Fibroblast of skin of left quadriceps (primary cell): ENCODE data around the gene USP10.

Experiments
- DNase-seq, 2 experiments: peaks; one replicate each; pipeline ENCODE4 v3.0.0-alpha.2; 2013; ENCODE audit warnings: low read depth in 2 of 2

The USP10 gene

DNA sequence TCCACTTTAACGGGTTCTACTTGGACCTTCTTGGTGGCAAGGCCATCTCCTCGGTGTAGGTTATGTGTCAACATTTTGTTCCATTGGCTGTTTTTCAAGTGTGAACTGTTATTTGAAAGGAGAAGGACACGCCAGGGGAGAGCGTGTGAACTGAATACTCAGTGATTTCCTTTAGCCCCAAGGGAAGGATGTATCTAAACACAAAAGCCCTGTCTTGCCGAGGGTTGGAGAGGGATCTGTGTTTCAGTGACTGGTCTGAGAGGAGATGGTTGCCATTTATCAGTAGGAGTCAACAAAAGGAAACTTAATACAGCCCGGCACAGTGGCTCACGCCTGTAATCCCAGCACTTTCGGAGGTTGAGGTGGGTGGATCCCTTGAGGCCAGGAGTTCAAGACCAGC lies 50.0 kb downstream of the USP10 start:
- no peak for DNase-seq

DNA sequence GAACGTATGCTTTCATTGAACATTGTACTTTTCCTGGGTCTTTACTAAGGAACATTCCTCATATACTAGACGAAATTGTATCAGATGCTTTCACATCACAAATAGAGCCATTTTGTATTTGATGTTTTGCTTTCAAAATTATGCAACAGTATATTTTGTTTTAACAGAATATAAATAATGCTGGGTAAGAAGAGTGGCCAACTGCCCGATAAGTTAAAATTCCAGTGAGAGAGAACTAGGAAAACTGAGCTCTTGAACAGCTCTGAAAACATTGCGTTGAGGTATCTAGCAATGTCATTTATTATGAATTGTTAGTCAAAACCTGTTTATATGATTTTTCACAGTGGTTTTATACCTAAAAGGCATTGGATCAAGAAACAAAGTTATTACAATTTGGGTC lies 50.8 kb downstream of the USP10 start:
- no peak for DNase-seq

DNA sequence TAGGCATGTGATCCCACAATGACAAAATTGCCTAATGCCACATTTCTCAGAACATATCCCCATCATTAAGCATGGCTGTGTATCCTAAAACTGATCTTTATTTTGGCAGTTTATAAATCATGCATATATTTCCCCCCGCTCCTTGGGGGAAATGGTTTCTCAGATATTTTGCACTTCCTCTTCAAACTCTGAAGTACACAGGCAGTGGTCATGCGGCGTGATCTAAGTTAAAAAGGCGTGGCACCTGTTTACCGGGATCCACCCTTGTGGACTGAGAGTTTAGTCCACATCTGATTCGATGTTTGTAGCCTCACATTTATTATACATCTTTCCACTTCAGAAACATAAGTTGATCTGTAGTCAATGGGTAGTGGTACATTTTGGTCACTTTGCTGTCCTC lies 51.4 kb downstream of the USP10 start:
- no peak for DNase-seq

DNA sequence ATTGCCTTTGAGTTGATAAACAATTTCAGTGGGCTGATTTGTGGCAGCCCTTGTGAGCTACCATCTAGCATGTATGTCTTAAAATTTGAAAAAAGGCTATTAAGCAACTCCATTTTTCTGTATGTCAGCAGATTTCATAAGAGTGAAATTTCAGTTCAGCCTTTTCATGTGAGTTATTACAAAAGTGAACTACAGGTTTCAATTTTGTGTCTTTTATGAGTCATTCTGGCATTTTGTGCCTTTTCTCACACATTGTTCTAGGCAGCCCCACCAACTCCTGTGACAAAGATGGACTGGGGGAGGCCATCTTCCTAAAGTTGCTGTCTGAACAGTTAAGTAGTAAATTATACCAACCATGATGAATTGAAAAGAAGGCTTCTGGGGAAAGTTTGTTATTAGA lies 52.1 kb downstream of the USP10 start:
- DNase-seq, result peak in 1 of 2 experiments; percentile 20

DNA sequence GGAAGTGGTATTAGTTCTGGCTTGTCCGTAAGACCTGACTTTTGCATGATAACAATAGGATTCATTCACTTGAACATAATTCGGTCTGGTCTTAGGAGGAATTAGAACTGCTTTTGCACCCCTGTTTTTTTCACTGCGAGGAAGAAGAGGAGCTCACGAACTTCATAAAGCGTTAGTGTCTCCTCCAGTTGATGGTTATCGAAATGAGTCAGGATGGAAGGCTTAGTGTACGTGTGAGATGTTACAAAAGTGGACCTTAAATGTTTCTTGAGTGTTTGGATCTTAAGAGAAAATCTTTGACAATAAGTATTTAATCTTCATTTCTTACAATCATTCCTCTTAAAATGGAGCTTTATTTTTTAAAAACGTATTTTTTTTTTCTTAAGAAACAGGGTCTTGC lies 52.8 kb downstream of the USP10 start:
- DNase-seq, result no peak

DNA sequence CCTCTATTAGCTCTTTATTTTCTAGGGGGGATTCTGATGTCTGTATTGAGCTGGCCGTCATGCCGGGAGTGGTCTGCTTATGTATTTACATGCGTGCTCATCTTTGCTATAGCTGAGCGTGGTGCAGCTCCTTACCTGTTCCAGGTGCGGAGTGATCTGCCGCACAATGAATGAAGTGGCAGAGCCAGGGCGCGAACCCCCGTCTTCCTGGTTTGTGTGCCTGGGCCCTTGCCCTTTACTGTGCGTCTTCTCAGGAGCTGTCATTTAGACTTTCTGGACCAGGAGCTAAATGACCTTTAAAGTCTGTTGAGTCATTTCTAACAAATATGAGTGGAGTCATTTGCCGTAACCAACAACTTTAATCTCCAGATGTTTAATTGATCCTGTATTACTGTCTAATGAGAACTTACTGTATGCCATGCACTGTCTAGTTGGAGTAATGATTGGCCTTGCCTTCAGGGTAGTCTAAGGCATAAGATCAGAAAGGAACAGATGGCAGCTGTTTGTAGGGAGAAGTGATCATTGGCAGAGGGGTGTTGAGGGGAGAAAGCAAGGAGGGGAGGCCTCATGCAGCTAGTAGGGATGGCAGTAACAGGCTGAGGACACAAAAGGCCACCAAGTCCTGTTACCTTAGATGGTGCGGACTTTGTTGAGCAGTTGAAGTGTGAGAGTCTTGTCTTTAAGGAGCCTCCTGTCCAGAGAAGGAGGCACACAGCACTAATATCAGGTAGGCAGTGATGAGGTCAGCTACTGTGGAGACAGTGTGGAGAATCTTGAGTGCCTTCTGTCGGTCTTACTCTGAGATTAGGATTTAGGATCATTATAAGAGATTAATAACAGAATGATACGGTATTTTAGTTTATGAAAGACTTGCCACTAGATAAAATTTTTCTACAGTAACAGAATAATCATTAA lies 53.9 kb downstream of the USP10 start:
- no peak for DNase-seq

DNA sequence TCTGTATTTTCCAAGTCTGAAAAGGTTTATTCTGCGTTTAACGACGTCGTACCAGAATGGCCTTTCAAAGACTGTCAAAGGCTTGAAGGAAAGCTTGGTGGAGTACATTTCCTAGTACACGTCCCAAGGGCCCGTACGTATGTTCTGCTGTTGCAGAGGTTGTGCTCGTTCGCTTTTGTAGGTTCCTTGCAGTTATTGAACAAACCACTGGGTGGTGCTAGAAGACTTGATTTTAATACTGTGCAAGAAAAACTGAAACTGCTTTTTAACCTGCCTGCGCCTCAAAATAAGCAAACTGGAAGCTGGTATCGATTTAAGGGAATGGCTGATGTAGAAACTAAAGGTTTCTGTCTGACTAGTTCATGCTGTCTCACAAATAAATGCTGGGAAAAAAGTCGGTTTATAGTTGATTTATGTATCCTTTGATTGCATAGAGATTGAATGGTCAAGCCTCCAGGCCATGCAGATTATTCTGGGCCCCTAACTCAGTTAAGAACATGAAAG lies 54.6 kb downstream of the USP10 start:
- peak; percentile 78 to 83 for DNase-seq

DNA sequence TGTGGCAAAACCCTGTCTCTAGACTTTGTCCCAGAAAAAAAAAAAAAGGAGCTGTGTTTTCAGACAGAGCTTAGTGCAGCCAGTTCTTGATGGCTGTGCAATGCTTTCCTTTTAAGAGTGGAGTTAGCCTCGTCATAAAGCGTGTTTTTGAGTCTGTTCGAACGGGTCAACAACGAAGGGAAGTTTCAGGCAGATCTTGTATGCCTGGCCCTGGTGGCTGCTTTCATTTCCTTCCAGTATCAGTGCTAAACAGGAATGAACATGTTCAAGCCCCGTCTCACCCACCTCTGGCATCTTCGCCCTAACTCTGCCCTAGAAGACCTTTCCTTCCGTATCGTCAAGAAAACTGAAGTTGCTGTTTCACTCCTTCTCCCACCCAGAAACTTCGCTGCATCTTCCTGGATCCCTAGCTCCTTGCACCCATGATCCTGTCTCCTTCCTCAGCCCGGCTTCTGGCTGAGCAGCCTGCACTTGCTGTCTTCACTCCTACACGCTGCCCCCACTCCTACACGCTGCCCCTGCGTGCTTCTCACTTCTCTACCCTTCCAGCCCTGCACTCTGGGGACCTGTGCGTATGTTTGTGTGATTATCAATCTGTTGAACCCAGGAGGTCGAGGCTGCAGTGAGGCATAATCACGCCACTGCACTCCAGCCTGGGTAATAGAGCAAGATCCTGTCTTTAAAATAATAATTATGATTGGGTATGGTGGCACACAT lies 55.3 kb downstream of the USP10 start:
- no peak for DNase-seq

DNA sequence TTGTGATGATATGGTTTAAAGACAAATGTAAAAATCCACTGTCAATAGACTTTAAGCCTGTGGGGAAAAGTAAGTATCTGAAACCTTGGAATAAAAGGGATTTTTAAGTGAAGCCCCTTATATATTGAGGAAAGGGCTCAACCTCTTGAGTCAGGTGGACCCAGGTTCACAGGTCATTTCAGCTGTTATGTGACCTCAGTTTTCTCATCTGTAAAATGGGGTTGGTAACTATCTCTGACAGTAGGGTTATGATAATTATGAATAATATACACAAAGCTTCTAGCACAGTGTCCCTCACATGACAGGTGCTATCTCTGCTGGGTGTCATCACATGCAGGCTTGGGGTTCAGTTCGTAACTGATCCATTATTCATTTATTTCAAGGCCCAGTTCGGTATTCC lies 57.0 kb downstream of the USP10 start:
- no peak for DNase-seq

DNA sequence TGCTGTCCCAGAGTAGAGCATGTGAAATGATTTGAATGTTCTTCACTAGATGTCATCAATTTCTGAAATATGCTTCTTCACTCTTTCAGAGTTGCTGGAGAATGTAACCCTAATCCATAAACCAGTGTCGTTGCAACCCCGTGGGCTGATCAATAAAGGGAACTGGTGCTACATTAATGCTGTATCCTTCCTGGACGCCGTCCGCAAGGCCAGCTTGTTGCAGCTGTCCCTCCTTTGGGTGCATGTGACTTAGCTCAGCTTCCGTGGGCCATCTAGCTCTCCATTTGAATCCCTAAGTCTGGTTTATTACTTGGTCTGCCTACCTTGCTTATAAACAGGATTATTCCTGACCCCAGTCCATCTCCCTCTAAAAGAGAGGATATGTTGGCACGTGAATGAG lies 58.8 kb downstream of the USP10 start:
- DNase-seq, result no peak

DNA sequence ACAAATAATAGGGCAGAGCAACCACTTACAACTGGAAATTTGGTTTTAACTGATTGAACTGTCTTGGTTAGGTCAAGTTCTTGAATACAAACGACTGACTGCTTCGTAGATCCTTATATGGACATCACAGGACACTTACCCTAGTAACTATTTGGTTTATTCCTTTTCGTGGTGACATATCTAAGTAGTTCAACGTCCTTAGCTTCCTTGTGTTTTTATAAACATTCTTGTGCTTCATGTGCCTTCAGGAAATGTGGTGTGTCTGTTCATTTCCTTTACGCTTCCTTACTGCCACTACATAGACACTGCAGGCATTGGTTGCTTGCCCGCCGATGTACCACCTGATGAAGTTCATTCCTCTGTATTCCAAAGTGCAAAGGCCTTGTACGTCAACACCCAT lies 59.3 kb downstream of the USP10 start:
- DNase-seq, result no peak

DNA sequence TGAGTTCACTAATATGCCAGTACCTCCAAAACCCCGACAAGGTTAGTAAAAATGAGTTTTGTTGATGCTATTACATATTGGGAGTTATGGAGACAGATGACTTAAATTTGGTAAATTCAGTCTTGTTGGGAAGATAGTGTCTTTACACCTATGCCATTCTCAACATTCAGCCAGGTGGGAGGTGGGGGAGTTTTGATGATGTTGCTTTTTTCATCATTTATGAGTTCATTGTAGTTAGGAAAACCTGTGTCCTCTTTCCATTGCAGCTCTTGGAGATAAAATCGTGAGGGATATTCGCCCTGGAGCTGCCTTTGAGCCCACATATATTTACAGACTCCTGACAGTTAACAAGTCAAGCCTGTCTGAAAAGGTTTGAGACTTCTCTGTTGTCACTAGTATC lies 60.1 kb downstream of the USP10 start:
- no peak for DNase-seq

DNA sequence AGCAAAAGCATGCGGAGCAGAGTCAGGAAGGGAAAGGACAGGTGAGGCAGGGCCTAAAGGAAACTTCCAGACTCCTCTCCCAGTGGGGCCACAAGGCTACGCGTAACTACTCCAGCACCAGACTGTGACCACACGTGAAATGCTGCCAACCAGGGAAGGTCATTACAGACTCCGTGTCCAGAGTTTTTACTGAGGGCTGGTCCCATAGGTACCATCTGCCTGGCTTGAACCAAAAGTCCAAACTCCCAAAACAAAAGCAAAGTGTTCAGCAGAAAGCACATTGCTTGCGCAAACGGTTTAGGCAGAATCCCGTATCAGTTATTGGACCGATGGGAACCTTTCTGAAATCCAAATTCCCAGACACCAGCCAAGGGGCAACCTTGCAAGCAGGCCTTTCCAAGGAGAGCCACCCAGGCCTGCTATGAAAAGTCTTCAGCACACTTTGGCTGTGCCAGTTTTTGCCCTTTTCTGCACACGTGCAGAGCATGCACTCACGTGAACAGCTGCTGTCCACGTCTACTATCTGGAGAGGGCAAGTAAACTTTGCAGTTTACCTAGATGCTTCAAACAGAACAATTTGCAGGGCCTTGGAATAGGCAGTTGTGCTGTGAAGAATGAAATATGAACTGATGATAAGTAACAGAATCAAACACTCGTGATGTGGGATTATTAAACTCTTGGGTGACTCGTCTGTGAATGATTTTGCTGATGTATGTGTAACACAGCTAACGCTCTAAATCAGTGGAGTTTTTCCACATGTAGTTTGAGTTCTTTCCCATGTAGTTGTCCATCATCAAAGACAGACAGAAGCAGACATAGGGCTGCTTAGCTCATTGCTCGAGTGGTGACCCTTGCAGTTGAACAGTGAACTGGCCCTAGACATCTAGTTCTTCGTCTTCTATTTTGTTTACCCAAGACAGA lies 61.9 kb downstream of the USP10 start:
- no peak for DNase-seq

DNA sequence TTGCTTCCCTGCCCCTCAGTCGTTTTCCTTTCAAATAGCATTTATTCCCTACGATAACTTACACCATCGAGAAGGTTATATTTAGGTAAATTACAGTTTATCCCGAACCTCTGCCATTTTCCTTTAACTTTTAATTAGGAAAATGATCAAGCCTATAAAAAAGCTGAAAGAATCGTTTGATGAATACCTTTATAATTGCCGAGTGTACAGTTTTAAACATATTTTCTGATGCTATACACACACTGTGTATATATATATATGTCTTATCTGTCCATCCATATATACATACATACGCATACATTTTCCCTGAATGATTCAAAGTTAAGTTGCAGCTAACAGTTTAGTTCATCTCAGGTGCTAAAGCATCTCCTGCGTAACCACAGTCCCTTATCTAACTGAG lies 63.4 kb downstream of the USP10 start:
- no peak for DNase-seq

DNA sequence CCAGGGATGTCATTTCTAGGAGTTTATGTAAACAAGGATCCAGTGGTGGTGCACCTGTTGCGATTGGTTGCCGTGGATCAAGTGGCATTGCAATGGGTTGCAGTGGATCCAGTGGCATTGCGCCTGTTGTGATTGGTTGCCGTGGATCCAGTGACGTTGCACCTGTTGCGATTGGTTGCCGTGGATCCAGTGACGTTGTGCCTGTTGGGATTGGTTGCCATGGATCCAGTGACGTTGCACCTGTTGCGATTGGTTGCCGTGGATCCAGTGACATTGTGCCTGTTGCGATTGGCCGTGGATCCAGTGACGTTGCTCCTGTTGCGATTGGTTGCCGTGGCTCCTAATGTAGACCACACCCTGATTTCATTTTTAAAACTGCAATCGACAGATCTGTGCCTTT lies 63.8 kb downstream of the USP10 start:
- no peak for DNase-seq

DNA sequence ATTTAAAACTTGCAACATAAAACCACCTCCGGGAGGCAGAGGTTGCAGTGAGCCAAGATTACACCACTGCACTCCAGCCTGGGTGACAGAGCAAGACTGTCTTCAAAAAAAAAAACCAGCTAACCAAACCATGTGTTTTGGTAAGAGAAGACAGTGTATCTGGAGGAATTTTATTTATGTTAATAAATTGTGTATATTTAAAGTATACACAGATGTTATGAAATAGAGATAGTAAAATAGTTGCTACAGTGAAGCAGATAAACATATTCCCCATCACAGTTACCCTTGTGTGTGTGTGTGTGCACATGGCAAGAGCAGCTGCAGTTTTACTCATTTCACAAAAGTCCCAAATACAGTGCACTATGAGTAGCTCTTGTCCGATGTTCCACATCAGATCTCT lies 65.2 kb downstream of the USP10 start:
- no peak for DNase-seq

DNA sequence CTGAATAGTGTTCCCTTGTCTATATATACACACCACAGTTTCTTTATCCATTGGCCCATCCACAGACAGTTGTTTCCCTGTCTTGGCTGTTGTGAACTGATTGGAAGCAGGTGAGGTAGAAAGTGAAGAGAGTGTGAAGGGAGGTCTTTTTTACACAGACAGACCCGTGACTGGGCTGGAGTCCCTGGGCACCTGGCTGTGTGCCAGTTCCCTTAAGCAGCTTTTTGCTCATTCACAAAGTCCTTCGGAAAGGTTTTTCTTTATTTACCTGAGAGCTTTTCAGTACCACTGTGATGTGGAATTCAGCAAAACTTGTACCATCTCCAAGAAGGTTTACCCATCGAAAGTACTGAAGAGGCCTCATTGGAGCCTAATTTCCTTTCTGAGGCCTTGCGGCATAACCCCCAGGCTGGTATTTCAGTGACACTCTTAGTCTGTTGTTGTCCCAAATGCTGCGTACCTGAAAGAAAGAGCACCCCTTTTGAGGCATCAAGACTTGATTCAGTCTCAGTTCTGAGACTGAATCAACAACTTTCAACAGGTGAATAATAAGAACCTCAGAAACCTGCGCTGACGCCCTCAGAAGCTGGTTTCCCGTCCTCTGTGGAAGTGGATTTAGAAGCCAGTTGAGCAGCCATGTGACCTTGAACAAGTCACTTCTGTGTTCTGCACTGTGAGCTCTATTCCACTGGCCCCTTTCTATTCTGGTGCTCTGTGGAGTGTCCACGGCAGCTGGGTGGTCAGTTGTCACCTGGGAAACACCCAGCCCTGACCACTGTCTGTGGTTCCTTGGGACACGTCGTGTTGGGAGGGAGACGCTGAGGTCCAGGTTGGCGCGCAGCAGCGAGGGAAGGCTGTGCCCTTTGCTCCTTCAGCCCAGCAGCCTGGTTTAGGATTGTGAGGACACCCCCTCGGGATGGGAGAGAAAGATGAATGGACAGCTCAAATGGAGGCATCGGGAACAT lies 66.1 kb downstream of the USP10 start:
- DNase-seq, result no peak

DNA sequence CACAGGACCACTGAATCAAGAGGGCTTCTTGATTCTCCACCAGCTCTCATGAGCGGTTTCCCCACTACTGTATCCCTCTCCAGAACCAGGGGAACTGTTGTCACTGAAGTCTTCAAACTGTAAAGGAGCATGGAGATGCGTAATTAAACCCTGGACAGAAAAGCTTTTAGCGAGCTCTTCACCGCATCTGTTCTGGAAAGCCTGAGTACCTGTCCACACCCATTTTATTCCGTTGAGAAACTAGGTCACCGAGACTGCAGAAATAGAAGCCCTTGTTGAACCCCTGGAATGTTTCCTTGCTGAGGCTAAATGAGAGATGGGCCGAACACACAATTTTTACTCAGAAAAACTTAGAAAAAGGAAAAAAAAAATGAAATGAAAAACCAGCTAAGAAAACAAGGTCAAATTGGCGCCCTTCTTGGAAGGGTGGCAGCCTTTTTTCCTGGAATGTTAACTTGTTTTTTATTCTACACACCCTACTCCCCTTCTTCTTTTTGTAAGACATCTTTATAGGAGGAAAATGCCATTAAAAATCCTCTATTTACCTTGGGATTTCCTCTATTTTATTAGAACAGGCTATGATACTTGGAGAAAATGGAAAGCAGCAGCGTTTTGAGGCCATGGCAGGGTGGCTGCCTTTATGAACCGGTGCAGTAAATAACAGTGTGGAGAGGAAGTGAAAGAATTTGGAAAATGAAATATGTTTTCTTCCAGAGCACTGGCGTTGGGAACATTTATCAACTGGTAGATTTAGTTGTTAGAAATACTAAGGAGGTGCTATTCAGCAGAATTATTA lies 67.4 kb downstream of the USP10 start:
- no peak for DNase-seq

DNA sequence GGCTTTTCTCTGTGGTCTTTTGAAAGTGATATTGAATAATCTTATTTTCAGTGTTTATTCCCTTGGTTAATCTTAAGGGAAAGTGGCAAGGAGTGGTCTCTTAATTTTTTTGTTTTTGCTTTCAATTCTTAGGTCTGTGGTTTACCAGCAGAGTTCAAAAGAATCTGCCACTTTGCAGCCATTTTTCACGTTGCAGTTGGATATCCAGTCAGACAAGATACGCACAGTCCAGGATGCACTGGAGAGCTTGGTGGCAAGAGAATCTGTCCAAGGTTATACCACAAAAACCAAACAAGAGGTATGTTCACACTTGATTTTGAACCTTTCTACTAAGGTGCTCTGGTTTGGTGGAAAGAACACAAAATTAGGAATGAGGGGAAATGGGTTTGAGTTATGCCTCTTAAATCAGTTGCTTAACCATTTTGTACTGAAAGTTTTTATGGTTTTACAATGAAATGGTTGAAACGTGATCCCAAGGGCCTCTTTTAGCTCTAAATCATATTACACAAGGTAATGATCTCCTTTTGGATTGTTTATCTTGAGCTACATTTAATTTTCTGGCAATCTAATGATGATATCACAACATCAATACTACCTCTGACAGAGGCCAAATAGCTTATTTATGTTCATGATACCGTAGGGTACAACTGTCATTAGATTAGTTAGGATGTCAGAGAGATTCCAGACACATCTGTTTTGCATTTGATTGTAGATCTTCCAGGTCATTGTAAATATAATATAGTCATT lies 68.4 kb downstream of the USP10 start:
- DNase-seq, result peak; percentile 30 to 40
